Upper lobe of right lung (tissue), 1 donor: ENCODE data around the gene CLDN7. TPM values are rescaled to one million over a fixed set of nuclear protein-coding genes. Genes with fewer than 3 reads are reported as not detected.
"Not testable (repeated sequence)": the region's sequence is repeated elsewhere in the genome, so short reads cannot be mapped to it uniquely, and the experiment has no call there.

Experiments used
- ATAC-seq: fragments of 200-7000 bp; cut with Tn5 transposase; one replicate; pipeline ENCODE4 v1.9.1; 2020; ENCODE audit warnings: mild to moderate bottlenecking, moderate library complexity
- DNase-seq: peaks from one replicate; pipeline ENCODE4 v3.0.0-alpha.2; 2020
- H3K27ac ChIP-seq: fragments of 200-600 bp; one replicate; pipeline ENCODE4 v1.8.0; 2022
- H3K27me3 ChIP-seq: fragments of 200-600 bp; one replicate; pipeline ENCODE4 v1.8.0; 2022; ENCODE audit warnings: mild to moderate bottlenecking
- H3K36me3 ChIP-seq: fragments of 200-600 bp; one replicate; pipeline ENCODE4 v1.8.0; 2022
- H3K4me1 ChIP-seq: fragments of 200-600 bp; one replicate; pipeline ENCODE4 v1.8.0; 2022
- H3K4me3 ChIP-seq: fragments of 200-600 bp; one replicate; pipeline ENCODE4 v1.8.0; 2022; ENCODE audit warnings: mild to moderate bottlenecking
- H3K9me3 ChIP-seq: fragments of 200-600 bp; one replicate; pipeline ENCODE4 v1.8.0; 2022
- intact Hi-C: fragments of 100-400 bp; cut with DNase I; formaldehyde crosslinking; loops from one replicate; pipeline ENCODE4 v1.11.0; 2022
- total RNA-seq: library from RNA; stranded (reverse); fragmentation: NEBNext Ultra II Directional; extraction: Animal tissue kit (Norgen Biotek cat#: 25700); gene quantifications from one replicate; pipeline ENCODE4 v1.2.1, GENCODE V29; 2021
- TF ChIP-seq, protein P1 (sequence below): fragments of 200-600 bp; IDR thresholded peaks from one replicate; pipeline ENCODE4 v1.8.0; 2022; ENCODE audit warnings: antibody characterized with exemption
- donor health status: DM: no; HTN: yes; CAD: no; lungs with severe emphysema.

CLDN7 gene
- total RNA-seq, 1 donor from 2014 or later = 117 TPM

DNA sequence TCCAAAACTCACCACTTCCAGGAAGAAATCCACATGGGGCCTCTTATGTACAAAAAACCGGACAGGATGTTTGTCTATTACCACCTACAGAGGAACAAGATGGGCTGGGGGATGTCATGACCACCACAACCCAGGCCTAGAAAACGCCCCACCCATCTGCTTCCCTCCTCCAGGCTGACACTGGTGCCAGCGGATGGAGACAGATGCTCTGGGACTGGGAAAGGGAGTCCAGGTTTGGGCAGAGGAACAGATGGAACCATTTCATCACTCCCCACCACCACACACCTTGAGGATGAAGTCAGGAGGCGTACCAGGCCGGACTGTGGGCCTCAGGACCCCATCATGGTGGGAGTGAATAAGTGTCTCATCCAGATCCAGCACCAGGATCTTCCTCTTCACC, 15.5 kb downstream of the CLDN7 start:
- Histone ChIP-seq H3K4me1 (peaks cover 32% of the 10 kb centered on the region), H3K4me3 (no peak overlapping the region), H3K36me3 (peaks cover 38% of the 10 kb centered on the region), H3K27me3 (no peaks in the 10 kb centered on the region), H3K9me3 (no peaks in the 10 kb centered on the region), H3K27ac (no peak overlapping the region)
- ATAC-seq (no peak), DNase-seq (no peak)
- intact Hi-C loops = no loop called here
- TF ChIP-seq, protein P1, sequence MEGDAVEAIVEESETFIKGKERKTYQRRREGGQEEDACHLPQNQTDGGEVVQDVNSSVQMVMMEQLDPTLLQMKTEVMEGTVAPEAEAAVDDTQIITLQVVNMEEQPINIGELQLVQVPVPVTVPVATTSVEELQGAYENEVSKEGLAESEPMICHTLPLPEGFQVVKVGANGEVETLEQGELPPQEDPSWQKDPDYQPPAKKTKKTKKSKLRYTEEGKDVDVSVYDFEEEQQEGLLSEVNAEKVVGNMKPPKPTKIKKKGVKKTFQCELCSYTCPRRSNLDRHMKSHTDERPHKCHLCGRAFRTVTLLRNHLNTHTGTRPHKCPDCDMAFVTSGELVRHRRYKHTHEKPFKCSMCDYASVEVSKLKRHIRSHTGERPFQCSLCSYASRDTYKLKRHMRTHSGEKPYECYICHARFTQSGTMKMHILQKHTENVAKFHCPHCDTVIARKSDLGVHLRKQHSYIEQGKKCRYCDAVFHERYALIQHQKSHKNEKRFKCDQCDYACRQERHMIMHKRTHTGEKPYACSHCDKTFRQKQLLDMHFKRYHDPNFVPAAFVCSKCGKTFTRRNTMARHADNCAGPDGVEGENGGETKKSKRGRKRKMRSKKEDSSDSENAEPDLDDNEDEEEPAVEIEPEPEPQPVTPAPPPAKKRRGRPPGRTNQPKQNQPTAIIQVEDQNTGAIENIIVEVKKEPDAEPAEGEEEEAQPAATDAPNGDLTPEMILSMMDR = no peak

GRCh38 chr17:7243838-7244237, 18.4 kb downstream of the CLDN7 start:
- H3K9me3 ChIP-seq, DNase-seq, H3K27me3 ChIP-seq, ATAC-seq, intact Hi-C loops: not testable (repeated sequence)
- Histone ChIP-seq H3K4me3 (peak overlapping the region; percentile 99), H3K36me3 (peaks cover 54% of the 10 kb centered on the region), H3K4me1 (peaks cover 29% of the 10 kb centered on the region), H3K27ac (peak overlapping the region; percentile 97)

GRCh38 chr17:7243453-7243729, 18.9 kb downstream of the CLDN7 start:
- Histone ChIP-seq H3K27ac (peak overlapping the region; percentile 97), H3K4me1 (peaks cover 26% of the 10 kb centered on the region), H3K36me3 (peaks cover 54% of the 10 kb centered on the region), H3K27me3 (no peaks in the 10 kb centered on the region), H3K4me3 (peak overlapping the region; percentile 99), H3K9me3 (no peaks in the 10 kb centered on the region)
- TF ChIP-seq, protein P1 = no peak
- no peak for DNase-seq
- intact Hi-C loops = no loop called here
- no peak for ATAC-seq

- intact Hi-C loops = no loop called here
- Histone ChIP-seq H3K4me1 (peaks cover 26% of the 10 kb centered on the region), H3K9me3 (no peaks in the 10 kb centered on the region), H3K36me3 (peaks cover 54% of the 10 kb centered on the region), H3K27me3 (no peaks in the 10 kb centered on the region), H3K27ac (peak overlapping the region; percentile 97), H3K4me3 (peak overlapping the region; percentile 99)
- TF ChIP-seq, protein P1 = no peak
- DNase-seq (peak; percentile 97), ATAC-seq (peak; percentile 62)
Observed at GRCh38 chr17:7242717-7243452, 19.4 kb downstream of the CLDN7 start.

DNA sequence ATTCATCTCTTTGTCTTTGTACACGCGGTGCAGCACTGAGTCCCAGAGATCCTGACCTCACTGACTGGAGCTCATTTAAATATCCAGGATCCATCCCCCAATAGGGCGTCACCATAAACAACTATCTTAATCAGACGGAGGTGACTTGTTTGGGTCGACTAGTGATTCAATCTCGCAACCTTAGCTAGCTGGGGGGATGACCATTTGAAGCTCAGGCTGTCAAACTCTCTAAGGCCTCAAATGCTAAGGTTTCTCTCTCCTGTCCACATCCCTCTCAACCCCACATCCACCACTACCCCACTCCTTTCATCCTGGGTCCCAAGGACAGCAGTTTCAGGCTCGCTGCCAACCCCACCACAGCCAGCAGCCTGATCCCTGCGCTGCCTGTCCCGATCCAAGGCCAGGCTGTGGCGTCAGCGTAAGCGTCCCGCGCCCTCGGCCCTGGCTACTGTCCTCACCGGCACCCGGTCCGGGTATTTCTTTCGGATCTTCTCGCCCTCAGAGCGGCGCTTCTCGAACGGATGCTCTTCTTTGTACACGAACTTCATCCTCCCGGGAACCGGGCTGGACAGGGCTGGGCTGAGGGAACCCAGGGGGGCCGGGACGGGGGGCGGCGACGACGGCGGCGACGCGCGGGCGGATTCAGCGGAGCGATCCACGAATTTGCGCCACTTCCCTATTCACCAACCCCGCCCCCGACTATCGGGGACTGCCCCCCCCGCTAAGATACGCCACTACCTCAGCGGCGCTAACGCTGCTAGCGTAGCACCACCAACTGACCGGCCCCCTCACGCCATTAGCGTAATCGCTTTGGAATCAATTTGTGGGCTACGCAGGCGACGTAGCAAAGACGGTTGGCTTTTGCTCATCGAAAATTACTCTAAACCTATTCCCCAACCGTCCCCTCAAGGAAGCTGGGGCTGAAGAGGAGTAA, 20.2 kb downstream of the CLDN7 start, which contains the start of gene GABARAP:
TSS of gene GABARAP (minus strand) at position 667 of the 934 bp plus-strand sequence. CDS start at position 548, 119 bp downstream.
- Histone ChIP-seq H3K9me3 (no peaks in the 10 kb centered on the region), H3K27me3 (no peaks in the 10 kb centered on the region), H3K36me3 (peaks cover 54% of the 10 kb centered on the region), H3K4me3 (peak within 1 kb of the TSS; percentile 99), H3K4me1 (peaks cover 26% of the 10 kb centered on the region), H3K27ac (peak within 1 kb of the TSS; percentile 97)
- peak; percentile 97 for DNase-seq
- ATAC-seq = peak; percentile 60
- intact Hi-C loops = no loop called here
- TF ChIP-seq, protein P1 = no peak
